PC-9 (cell line): Measurements from ENCODE around the gene EIF4EBP3.

Experiments
- CTCF ChIP-seq: fragments of 200-600 bp; sonication (generic); conservative IDR thresholded peaks from 2 replicates; pipeline ENCODE4 v1.6.1; 2017; ENCODE audit warnings: mixed run types, antibody characterized with exemption, mild to moderate bottlenecking, moderate library complexity
- EZH2 ChIP-seq: fragments of 200-600 bp; sonication (generic); IDR thresholded peaks from 2 replicates; pipeline ENCODE4 v1.8.0; 2017; ENCODE audit warnings: antibody characterized with exemption, low read depth

GRCh38 chr5:140549237-140550144 lies 2.0 kb downstream of the EIF4EBP3 start:
- TF ChIP-seq CTCF (no peak), EZH2 (no peak)
